ENCODE results near the gene TMEM260. TPM values are rescaled to one million over a fixed set of nuclear protein-coding genes. Genes with fewer than 3 reads are reported as not detected.
"Not testable (repeated sequence)": the region's sequence is repeated elsewhere in the genome, so short reads cannot be mapped to it uniquely, and the experiment has no call there.

The TMEM260 gene
- total RNA-seq, 2 experiments from 2014 or later, result 8.7 to 8.8 TPM

DNA sequence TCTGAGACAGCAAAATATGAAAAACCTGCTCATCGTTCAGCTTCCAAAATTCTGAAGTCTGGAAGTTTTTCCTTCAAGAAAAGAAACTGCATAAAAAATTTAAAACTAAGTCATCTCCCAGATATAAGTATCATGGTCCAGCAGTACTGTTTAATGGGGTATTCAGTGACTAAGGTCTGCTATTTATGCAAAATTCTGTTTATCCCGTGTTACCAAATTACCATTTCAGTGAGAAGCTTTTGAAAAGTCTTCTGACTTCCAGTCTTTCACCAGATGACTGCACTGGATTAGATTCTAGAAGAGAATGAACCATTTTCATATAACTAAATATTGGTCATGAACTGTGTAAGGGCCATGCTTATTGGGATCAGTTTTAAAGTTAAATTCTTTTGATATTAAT, 67.9 kb downstream of the TMEM260 start:
- DNase-seq, result no peak
- H3K27ac Mint-ChIP-seq, result no peak overlapping the region
- H3K27me3 Mint-ChIP-seq, result no peaks in the 10 kb centered on the region
- peaks cover 19% of the 10 kb centered on the region for H3K36me3 Mint-ChIP-seq
- no peaks in the 10 kb centered on the region for H3K9me3 Mint-ChIP-seq
- H3K4me1 Mint-ChIP-seq, result no peaks in the 10 kb centered on the region
- H3K4me3 Mint-ChIP-seq, result no peak overlapping the region

DNA sequence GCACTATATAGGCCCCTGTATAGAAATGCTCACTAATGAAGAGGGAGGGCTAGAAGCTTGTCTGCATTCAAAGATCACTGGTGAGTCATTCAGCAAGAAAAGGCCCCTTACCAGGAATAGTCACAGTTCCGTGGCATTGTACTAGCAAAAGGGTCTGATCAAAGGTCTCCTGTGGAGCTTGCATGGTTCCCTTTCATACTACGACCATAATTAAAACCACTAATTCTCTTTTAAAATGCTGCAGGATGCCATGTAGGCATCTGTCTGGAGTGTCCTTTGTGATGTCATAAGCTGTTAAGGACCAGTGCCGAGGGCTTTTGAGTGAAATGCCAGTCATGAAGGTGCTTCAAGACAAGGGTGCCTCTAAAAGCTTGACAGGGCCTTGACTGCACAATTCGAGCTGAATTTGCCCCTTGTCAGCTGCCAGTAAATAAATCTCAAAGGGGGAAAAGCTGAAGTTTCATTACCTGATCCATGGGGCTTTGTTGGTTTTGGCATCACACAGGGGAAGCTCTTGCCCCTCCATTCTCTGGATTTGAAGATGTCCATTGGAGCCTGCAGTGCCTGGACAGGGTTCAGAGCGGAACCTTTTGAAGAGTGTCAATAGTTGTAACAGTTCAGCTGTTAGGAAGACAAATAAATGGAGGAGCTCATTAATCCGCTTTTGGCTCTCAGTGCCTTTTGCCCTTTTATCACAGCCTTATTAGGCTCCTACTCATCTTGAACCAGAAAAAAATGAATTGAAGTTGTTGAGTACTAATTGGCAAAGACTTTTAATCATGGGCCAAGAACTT, 69.1 kb downstream of the TMEM260 start:
- peaks cover 12% of the 10 kb centered on the region for H3K36me3 Mint-ChIP-seq
- DNase-seq, result no peak
- no peak overlapping the region for H3K27ac Mint-ChIP-seq
- H3K9me3 Mint-ChIP-seq, result no peaks in the 10 kb centered on the region
- no peaks in the 10 kb centered on the region for H3K27me3 Mint-ChIP-seq
- no peak overlapping the region for H3K4me3 Mint-ChIP-seq
- no peaks in the 10 kb centered on the region for H3K4me1 Mint-ChIP-seq

DNA sequence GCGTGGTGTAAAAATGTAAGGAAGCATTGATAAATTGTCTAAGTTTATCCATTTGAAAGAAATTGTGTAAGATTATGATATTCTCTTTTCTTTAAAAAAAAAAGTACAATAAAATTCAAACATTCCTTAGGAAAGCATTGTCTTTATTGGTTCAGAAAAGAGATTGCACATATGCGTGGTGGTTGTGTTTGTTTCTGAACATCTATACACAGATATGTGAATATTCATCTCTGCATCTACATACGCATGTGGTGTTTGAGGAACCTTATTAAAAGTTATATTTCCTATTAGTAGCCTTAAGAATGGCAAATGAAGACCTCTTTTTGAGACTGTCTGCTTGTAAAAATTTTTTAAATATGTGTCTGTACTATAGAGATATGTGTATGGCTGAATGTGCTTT, 69.8 kb downstream of the TMEM260 start:
- peaks cover 11% of the 10 kb centered on the region for H3K36me3 Mint-ChIP-seq
- no peaks in the 10 kb centered on the region for H3K9me3 Mint-ChIP-seq
- no peak for DNase-seq
- no peak overlapping the region for H3K27ac Mint-ChIP-seq
- no peaks in the 10 kb centered on the region for H3K4me1 Mint-ChIP-seq
- no peak overlapping the region for H3K4me3 Mint-ChIP-seq
- no peaks in the 10 kb centered on the region for H3K27me3 Mint-ChIP-seq

DNA sequence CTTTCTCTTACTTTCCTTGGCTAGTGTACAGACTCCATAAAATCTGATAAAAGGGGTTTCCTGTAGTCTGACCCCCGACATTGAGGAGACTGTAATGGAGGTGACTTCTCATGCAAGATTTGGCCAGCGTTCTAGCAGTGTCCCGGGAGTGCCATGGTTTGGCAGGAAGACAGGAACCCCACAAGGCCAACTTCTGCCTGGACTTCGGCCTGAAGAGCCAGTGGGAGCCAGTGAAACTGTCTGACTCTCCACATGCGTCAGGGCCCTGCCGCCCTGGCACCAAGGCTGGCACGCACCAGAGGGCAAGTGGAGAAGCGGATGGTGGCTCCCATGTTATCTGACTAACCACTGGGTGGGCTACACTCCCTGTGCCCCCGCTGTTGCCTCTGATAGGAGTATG, 70.5 kb downstream of the TMEM260 start:
- H3K27ac Mint-ChIP-seq, result no peak overlapping the region

DNA sequence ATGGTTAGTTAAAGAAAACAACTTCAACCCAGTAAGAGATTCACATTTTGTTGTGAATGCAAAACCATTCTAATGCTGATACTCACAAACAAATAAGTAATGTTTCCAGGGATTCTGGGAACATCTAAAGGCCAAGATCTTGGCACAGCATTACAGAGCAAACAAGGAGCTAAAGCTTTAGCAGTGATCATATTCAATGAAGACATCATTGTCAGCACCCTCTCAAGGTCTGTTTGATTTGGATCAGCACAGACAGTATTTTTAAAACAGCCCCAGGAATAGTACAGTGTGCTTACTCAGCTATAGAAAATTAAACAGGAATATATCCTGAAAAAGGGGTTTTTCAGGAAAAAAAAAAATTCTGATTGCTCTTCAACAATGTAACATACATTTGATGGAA, 71.4 kb downstream of the TMEM260 start:
- Mint-ChIP-seq H3K27me3 (no peaks in the 10 kb centered on the region), H3K27ac (no peak overlapping the region), H3K4me3 (no peak overlapping the region), H3K36me3 (peaks cover 7% of the 10 kb centered on the region), H3K4me1 (no peaks in the 10 kb centered on the region), H3K9me3 (no peaks in the 10 kb centered on the region)
- no peak for DNase-seq

More for the DNA sequence above, 70.5 kb downstream of the TMEM260 start:
- no peak for DNase-seq
- no peak overlapping the region for H3K4me3 Mint-ChIP-seq
- H3K36me3 Mint-ChIP-seq, result peaks cover 7% of the 10 kb centered on the region
- no peaks in the 10 kb centered on the region for H3K4me1 Mint-ChIP-seq
- no peaks in the 10 kb centered on the region for H3K27me3 Mint-ChIP-seq
- no peaks in the 10 kb centered on the region for H3K9me3 Mint-ChIP-seq

DNA sequence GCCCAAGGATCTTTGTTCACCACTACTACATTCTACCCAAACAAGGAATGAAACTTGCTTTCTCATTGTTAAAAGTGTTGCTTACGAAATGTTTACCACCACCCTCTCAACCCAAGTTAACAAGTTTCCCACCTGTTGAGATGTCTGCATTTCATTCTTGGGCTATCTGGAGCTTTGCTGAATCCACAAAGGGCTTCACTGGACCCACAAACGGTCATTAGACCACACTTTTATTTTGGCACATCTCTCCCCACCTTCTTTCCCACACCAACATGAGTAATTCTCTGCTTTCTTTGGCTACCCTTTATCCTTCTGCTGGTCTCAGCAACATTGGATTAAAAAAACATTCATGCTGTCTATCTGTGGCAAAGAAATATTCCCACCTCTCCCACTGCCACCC, 78.0 kb downstream of the TMEM260 start:
- H3K36me3 Mint-ChIP-seq, result peaks cover 2% of the 10 kb centered on the region
- DNase-seq, result no peak
- no peaks in the 10 kb centered on the region for H3K27me3 Mint-ChIP-seq
- no peaks in the 10 kb centered on the region for H3K4me1 Mint-ChIP-seq
- H3K9me3 Mint-ChIP-seq, result no peaks in the 10 kb centered on the region
- H3K27ac Mint-ChIP-seq, result no peak overlapping the region
- H3K4me3 Mint-ChIP-seq, result no peak overlapping the region

DNA sequence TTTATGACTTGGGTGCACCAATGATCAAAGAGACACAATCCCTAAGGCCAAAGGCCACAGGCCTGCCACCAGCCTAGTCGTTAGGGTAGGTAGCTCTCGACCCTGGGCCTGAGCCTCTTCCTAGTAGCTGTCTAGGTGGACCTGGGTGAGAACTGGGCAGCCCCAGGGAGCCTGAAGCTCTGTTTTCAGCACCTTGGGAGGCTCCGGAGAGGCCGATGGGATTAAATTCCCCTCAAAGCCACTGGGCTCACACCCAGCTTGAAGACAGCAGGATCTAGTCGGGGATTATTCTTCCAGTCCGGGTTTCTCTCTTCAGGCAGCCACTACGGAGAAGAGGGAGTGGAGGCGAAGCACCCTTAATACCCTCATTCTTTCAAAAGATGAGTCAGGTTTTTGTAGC, 79.8 kb downstream of the TMEM260 start:
- H3K4me1 Mint-ChIP-seq, result no peaks in the 10 kb centered on the region
- no peaks in the 10 kb centered on the region for H3K9me3 Mint-ChIP-seq
- no peak for DNase-seq
- H3K27ac Mint-ChIP-seq, result no peak overlapping the region
- H3K36me3 Mint-ChIP-seq, result peaks cover 3% of the 10 kb centered on the region
- no peaks in the 10 kb centered on the region for H3K27me3 Mint-ChIP-seq
- no peak overlapping the region for H3K4me3 Mint-ChIP-seq

DNA sequence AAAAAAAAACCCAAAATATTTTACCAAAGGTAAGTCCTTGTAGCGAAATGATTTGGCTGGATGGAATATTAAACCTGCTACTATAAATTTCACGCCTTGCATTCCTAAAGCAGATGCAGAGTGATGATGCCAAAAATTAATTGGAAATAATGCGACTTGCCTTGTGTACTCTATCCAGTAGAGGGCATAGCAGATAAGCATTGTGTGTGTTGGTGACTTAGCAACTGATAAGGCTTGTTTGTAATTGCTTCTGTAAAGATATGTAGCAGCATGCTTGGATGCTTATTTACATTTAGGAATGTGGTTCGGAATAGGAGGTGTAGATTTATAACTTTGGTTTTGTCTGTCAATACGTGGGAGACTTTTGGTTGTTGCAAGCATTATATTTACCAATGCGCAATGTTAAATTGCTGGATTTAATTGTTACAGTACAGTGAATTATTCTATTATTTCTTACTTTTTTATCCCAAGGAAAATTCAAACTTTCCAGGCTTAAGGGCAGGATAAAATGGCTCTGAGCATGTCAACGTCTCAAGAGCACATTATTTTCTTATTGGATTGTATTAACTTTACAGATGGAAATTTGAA, 80.5 kb downstream of the TMEM260 start:
- no peak for DNase-seq
- no peaks in the 10 kb centered on the region for H3K4me1 Mint-ChIP-seq
- peaks cover 4% of the 10 kb centered on the region for H3K36me3 Mint-ChIP-seq
- no peaks in the 10 kb centered on the region for H3K9me3 Mint-ChIP-seq
- no peaks in the 10 kb centered on the region for H3K27me3 Mint-ChIP-seq
- no peak overlapping the region for H3K4me3 Mint-ChIP-seq
- H3K27ac Mint-ChIP-seq, result no peak overlapping the region

DNA sequence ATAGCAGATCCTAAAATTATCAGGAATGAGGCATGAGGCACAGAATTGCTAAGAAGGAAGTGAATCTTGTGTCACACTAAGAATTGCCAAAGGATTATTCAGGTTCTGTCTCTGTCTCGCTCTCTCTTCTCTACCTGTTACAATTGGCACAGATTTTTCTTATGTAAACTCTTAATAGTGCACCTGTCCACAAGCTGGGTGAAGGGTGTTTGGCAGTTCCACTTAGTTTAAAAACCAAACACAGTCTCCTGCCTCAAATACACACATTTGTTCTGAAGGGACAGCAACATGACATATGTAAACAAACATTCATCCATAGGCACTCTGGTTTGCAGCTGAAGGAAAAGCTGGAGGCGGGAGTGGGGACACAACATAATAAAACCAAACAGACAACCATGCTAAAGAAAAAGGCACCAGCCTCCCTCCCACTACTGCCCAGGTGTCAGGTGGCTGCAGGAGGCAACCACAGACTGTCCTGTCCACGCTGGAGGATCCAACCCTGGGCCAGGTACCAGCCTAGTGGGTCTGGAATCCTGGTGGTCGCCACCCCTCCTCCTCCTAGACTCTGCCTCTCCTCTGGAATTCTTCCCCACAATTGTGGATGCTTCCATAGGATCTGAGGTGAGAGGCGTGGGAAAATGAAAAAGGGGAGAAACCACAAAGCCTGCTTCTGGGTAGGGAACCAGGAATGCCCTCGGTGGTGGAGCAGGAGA, 81.2 kb downstream of the TMEM260 start:
- no peaks in the 10 kb centered on the region for H3K9me3 Mint-ChIP-seq
- DNase-seq, result no peak
- no peaks in the 10 kb centered on the region for H3K4me1 Mint-ChIP-seq
- H3K27me3 Mint-ChIP-seq, result no peaks in the 10 kb centered on the region
- peaks cover 4% of the 10 kb centered on the region for H3K36me3 Mint-ChIP-seq
- H3K4me3 Mint-ChIP-seq, result no peak overlapping the region
- no peak overlapping the region for H3K27ac Mint-ChIP-seq

DNA sequence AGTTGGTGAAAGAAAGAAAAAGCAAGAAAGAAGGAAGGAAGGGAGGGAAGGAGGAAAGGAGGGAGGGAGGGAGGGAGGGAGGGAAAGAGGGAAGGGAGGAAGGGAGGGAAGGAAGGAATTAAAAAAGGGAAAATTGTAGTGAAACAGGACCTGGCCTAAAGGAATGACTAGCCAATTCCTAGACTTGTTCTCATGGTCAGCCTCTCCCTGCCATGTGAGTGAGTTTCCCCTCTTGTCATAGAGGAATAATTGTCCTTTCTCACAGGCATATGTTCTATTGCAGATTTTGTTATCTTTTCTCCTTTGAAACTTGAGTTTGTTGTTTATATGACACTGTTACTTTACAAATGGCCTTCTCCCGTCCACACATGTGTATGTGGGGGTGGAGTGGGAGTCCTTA, 81.9 kb downstream of the TMEM260 start:
- H3K27ac Mint-ChIP-seq, result no peak overlapping the region
- H3K36me3 Mint-ChIP-seq, result peaks cover 4% of the 10 kb centered on the region
- peaks cover 2% of the 10 kb centered on the region for H3K9me3 Mint-ChIP-seq
- no peaks in the 10 kb centered on the region for H3K4me1 Mint-ChIP-seq
- no peaks in the 10 kb centered on the region for H3K27me3 Mint-ChIP-seq
- DNase-seq, result no peak
- H3K4me3 Mint-ChIP-seq, result no peak overlapping the region

DNA sequence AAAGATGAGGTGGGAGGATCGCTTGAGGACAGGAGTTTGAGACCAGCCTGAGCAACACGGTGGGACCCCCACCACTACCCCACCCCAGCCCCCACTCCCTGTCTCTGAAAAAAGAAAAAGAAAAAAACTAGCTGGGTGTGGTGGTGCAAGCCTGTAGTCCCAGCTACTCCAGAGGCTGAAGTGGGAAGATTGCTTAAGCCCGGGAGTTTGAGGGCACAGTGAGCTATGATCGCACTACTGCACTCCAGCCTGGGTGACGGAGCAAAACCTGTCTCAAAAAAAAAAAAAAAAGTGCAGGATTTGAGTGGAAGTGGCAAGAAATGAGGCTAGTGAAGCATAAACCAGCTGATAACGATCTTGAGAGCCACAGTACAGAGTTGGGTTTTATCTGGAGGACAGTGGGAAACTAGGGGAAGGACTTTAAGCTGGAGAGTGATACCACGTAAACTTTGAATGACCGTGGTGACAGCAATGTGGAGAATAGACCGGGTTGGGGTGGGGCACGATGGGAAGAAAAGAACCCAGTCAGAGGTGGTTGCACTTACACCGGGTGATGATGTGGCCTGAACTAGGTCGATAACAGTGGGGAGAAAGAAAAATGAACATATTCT, 85.3 kb downstream of the TMEM260 start:
- H3K4me1 Mint-ChIP-seq, result no peaks in the 10 kb centered on the region

DNA sequence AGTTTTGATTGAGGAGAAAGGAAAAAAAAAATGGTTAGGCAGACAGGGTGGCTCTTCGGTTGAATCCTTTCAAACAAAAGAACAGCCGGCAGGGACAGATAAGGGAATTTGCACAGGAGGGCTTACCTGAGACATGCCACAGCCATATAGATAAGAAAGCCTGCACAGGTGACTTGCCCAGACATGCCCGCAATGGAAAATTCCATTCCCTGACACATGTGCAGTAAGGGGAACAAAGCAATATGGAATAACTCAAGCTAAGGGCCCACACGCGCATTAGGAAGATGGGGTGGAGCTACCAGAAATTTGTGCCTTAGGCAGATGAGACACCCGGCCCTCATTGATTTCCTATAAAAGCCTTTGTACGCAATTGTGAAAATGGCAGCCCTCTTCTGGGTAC, 86.7 kb downstream of the TMEM260 start:
- Mint-ChIP-seq H3K4me1 (no peaks in the 10 kb centered on the region), H3K27ac (no peak overlapping the region), H3K4me3 (no peak overlapping the region), H3K27me3 (no peaks in the 10 kb centered on the region), H3K36me3 (peaks cover 4% of the 10 kb centered on the region), H3K9me3 (peaks cover 8% of the 10 kb centered on the region)
- no peak for DNase-seq

More for the DNA sequence above, 85.3 kb downstream of the TMEM260 start:
- Mint-ChIP-seq H3K4me3 (no peak overlapping the region), H3K9me3 (peaks cover 8% of the 10 kb centered on the region), H3K27me3 (no peaks in the 10 kb centered on the region), H3K36me3 (peaks cover 4% of the 10 kb centered on the region), H3K27ac (no peak overlapping the region)
- DNase-seq, result no peak

DNA sequence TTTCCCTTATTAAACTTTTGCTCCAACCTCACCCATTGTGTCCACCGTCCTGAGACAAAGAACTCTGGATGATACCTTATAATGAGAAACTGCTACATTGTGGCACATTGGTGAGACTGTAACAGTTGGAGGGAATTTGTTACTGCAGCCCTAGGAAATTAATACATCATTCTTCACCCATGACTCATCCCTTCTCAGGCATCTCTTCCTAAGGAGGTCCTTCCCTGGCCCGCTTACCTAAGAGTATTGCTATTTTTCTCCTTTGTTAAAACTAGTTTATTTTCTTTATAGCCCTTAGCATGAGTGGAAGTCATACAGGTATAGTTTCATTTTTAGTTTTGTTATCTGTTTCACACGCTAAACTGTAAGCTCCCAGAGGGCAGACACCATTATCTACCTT, 87.1 kb downstream of the TMEM260 start:
- Mint-ChIP-seq H3K4me3 (no peak overlapping the region), H3K27me3 (no peaks in the 10 kb centered on the region), H3K27ac (no peak overlapping the region), H3K9me3 (peaks cover 8% of the 10 kb centered on the region), H3K36me3 (peaks cover 4% of the 10 kb centered on the region), H3K4me1 (no peaks in the 10 kb centered on the region)
- no peak for DNase-seq

DNA sequence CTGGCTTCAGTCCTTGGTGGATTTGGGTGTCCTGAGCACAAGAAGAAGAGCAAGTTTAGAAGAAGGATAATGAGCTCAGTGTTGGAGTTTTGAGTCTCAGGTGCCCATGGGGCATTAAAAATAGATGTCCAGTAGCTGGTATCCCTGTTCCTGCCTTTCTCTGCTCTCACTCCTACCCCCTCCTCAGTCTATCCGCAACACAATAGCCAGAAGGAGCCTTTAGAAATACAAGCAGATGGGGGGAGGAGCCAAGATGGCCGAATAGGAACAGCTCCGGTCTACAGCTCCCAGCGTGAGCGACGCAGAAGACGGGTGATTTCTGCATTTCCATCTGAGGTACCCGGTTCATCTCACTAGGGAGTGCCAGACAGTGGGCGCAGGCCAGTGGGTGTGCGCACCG, 87.7 kb downstream of the TMEM260 start:
- not testable (repeated sequence) for H3K9me3 Mint-ChIP-seq, H3K4me3 Mint-ChIP-seq, DNase-seq, H3K27me3 Mint-ChIP-seq, H3K36me3 Mint-ChIP-seq, H3K27ac Mint-ChIP-seq, H3K4me1 Mint-ChIP-seq

DNA sequence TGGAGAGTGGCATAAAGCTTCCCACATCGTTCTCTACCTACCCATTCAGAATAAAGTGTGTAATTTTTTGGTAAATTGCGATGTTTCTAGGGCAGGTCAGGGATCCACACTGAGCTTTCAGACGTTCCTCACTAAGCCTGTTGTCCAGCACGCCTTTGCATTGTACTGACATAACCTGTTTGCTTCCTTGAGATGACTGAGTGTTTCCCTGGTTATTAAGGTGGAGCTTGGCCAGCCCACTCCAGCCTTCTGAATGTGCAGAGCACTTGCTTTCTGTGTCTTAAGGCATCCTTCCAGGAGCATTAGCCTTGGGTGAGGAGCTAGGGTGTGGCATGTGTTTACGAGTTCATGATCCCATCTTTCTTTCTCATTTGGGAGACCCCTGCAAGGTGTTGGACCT, 96.4 kb downstream of the TMEM260 start:
- Mint-ChIP-seq H3K4me3 (no peak overlapping the region), H3K27me3 (no peaks in the 10 kb centered on the region), H3K27ac (no peak overlapping the region), H3K9me3 (peaks cover 4% of the 10 kb centered on the region), H3K4me1 (no peaks in the 10 kb centered on the region), H3K36me3 (no peaks in the 10 kb centered on the region)
- no peak for DNase-seq
